Kidney (tissue), 14 donors: ENCODE measurements around the gene KRTCAP2. TPM values are rescaled to one million over a fixed set of nuclear protein-coding genes. Genes with fewer than 3 reads are reported as not detected.
"Not testable (repeated sequence)": the region's sequence is repeated elsewhere in the genome, so short reads cannot be mapped to it uniquely, and the experiment has no call there.

Source experiments
- DNase-seq, 5 donors: peaks; one replicate each; pipeline ENCODE4 v3.0.0-alpha.2; 2013 to 2020
- FAIRE-seq: peaks from 2 replicates; lab custom pipeline; 2012; peaks lifted over from hg19 to GRCh38; lab: Jason Lieb, UNC
- H3K27ac ChIP-seq, 2 donors: one replicate each; pipeline ENCODE4 v1.7.0; 2013; ENCODE audit warnings: low read depth in 2 of 2, low read length in 2 of 2, inconsistent platforms in 1 of 2
- H3K27me3 ChIP-seq: one replicate; pipeline ENCODE4 v1.7.1; 2013; ENCODE audit warnings: low read length, inconsistent platforms; ENCODE audit not compliant: control insufficient read depth, insufficient read depth
- H3K36me3 ChIP-seq, 3 donors: one replicate each; pipeline versions ENCODE4 v1.7.0 to v1.7.1; 2013; ENCODE audit warnings: low read length in 3 of 3, control low read depth in 1 of 3, inconsistent platforms in 1 of 3; ENCODE audit not compliant: insufficient read depth in 3 of 3, control insufficient read depth in 2 of 3
- H3K4me1 ChIP-seq, 3 donors: one replicate each; pipeline versions ENCODE4 v1.7.0 to v1.7.1; 2013; ENCODE audit warnings: low read length in 3 of 3, inconsistent platforms in 1 of 3, low read depth in 1 of 3; ENCODE audit not compliant: control insufficient read depth in 2 of 3, insufficient read depth in 2 of 3
- H3K4me3 ChIP-seq, 3 donors: one replicate each; pipeline versions ENCODE4 v1.7.0 to v1.8.1; 2013; ENCODE audit warnings: low read length in 3 of 3, control low read depth in 1 of 3, inconsistent platforms in 1 of 3
- H3K9ac ChIP-seq, 3 donors: one replicate each; pipeline versions ENCODE4 v1.7.0 to v1.7.1; 2013; ENCODE audit warnings: low read length in 3 of 3, control low read depth in 1 of 3, inconsistent platforms in 1 of 3
- H3K9me3 ChIP-seq, 3 donors: one replicate each; pipeline versions ENCODE4 v1.7.0 to v1.7.1; 2013; ENCODE audit warnings: low read length in 3 of 3, control low read depth in 1 of 3, inconsistent platforms in 1 of 3; ENCODE audit not compliant: control insufficient read depth in 2 of 3, insufficient read depth in 1 of 3
- CTCF ChIP-seq: IDR thresholded peaks from 3 replicates; pipeline ENCODE4 v1.5.1; 2012; ENCODE audit warnings: mild to moderate bottlenecking, moderate library complexity, borderline replicate concordance; ENCODE audit not compliant: insufficient read depth; ENCODE audit errors: extremely low read depth
- intact Hi-C: fragments of 100-400 bp; cut with DNase I; formaldehyde crosslinking; loops from one replicate; pipeline ENCODE4 v1.11.1; 2022
- polyA plus RNA-seq: library from polyadenylated mRNA; stranded (reverse); fragments of 350-450 nt; fragmentation: Illumina TruSeq; extraction: RNeasy Lipid Tissue Mini Kit (QIAGEN cat#74804); gene quantifications from one replicate; pipeline ENCODE4 v1.2.3, GENCODE V29; 2014; ENCODE audit warnings: low read depth, low replicate concordance; ENCODE audit not compliant: insufficient read depth
- total RNA-seq: library from RNA; stranded (reverse); fragmentation: NEBNext Ultra II Directional; extraction: Animal tissue kit (Norgen Biotek cat#: 25700); gene quantifications from one replicate; pipeline ENCODE4 v1.2.1, GENCODE V29; 2021
- donor health status: control.
- donor health status: control.
- donor health status: control.
- donor health status: control.
- donor health status: control.
- donor health status: DM: yes; HTN: yes; CAD: no.
- donor health status: Normal renal cell carcinoma (clear cell type).

The KRTCAP2 gene
- total and polyA plus RNA-seq, 2 donors from 2014 or later: 198 to 351 TPM

DNA sequence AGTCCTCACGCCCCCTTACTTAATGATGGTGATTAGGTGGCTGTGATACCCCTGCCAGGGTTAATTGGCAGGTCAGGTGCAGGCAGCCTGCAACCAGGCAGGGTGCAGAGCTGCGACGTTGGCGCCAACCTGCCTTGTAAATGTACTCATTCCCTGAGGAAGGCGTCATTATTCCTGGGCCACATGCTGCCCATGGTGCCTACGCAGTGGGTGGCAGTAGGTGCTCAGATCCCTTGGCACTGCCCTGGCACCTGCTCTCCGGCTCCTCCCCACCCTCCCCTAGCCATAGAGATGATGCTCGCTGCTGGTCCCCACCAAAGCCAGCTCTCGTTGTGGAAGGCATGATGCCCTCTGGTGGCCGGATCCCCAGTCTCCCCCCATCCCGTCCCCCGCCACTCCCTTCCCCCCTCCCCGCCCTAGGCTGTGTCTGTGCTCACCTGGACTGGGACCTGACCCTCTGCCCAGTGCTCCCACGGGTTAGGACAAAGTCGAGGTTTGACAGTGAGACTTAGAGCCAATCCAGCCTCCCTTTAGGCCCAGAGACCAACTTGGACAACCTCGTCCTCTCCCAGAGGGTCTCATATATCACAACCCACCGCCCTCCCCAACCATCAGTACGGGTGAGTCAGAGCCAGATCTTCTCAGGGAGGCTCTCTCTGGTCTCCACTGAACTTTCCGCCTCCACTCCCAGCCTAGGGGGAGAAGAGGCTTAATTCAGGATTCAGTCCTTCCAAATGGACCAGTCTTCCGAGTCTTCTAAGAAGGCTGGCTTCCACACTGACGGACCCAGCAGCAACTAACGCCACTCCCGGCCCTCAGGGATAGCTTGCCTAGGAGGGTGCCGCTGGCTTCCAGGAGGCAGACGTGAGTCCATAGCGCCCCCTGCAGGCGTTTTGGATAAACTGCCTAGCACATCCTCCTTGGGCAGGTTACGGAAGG, 5.7 kb downstream of the KRTCAP2 start:
- H3K36me3 ChIP-seq: peaks cover 4 to 15% (median 10%) of the 10 kb centered on the region in 3 donors
- H3K9ac ChIP-seq: no peak overlapping the region
- peak overlapping the region; percentile 2 to 47 for H3K27ac ChIP-seq
- peaks cover 0 to 14% (median 7%) of the 10 kb centered on the region in 3 donors for H3K4me1 ChIP-seq
- no peaks in the 10 kb centered on the region for H3K27me3 ChIP-seq
- FAIRE-seq: no peak
- peak; percentile 89 to 95 (median 93) for DNase-seq
- intact Hi-C loops: loop anchor here (5.0 kb wide), 1 partner anchor 75 kb away; no protein-coding TSS in a partner anchor
- H3K9me3 ChIP-seq: no peaks in the 10 kb centered on the region
- H3K4me3 ChIP-seq: no peak overlapping the region
- peak; percentile 92 for TF ChIP-seq CTCF

DNA sequence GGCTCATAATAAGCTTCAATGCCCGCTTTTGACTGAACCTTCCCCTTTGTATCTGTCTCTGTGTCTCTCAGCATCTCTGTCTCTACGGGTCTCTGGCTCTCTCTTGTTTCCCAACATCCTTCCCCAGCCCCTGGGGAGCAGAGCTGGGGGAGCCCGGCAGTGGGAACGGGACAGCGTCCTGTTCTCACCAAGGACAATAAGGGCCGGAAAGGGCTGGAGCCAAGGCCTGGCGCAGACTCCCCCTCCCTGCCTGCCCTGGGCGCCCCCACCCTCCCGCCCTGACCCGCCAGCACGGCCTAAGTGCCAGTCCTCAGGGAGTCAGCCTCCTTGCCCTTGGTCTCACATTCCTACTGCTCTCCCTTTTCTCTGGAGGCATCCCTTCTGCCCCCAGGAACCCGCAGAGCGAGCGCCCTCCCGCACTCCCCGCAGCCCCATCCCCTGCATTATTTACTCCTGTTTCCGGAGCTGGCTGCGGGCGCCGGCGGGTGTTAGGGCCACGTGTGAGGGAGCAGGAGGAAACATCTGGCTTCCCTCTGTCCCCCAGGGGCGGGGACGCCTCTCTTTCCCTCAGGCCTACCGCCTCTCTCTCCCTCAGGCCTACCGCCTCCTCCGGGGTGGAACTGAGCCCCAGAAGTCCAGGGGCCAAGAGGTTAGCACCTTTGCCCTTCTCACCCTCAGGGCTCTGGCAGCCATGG, 6.5 kb downstream of the KRTCAP2 start:
- Histone ChIP-seq H3K4me3 (no peak overlapping the region), H3K27me3 (no peaks in the 10 kb centered on the region), H3K27ac (peak overlapping the region; percentile 33 to 47), H3K9me3 (no peaks in the 10 kb centered on the region), H3K9ac (no peak overlapping the region), H3K36me3 (peaks cover 4 to 15% (median 10%) of the 10 kb centered on the region in 3 donors), H3K4me1 (peaks cover 0 to 9% (median 4%) of the 10 kb centered on the region in 3 donors)
- DNase-seq: peak; percentile 54 to 90 (median 81)
- intact Hi-C loops: loop anchor here (5.0 kb wide), 1 partner anchor 74 kb away; no protein-coding TSS in a partner anchor
- TF ChIP-seq CTCF: no peak
- FAIRE-seq: no peak

- Histone ChIP-seq H3K27me3 (no peaks in the 10 kb centered on the region), H3K27ac (peak overlapping the region in 1 of 2 donors; percentile 33), H3K36me3 (peaks cover 4 to 15% (median 10%) of the 10 kb centered on the region in 3 donors), H3K4me1 (peaks cover 0 to 9% (median 4%) of the 10 kb centered on the region in 3 donors), H3K4me3 (no peak overlapping the region), H3K9me3 (no peaks in the 10 kb centered on the region), H3K9ac (no peak overlapping the region)
- FAIRE-seq (no peak), DNase-seq (peak in 4 of 5 donors; percentile 68 to 78 (median 74))
- intact Hi-C loops: loop anchor here (5.0 kb wide), 1 partner anchor 74 kb away; no protein-coding TSS in a partner anchor
- no peak for TF ChIP-seq CTCF
Observed at GRCh38 chr1:155166051-155166470, 7.0 kb downstream of the KRTCAP2 start.

DNA sequence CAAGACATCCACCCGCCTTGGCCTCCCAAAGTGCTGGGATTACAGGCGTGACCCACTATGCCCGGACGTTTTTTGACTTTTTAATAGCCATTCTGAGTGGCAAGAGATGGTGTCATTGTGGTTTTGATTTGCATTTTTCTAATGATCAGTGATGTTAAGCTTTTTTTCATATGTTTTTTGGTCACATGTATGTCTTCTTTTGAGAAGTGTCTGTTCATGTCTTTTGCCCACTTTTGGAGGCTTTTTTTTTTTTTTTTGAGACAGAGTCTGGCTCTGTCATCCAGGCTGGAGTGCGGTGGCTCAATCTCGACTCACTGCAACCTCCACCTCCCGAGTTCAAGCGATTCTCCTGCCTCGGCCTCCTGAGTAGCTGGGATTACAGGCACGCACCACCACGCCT, 8.5 kb downstream of the KRTCAP2 start:
- H3K4me3 ChIP-seq, H3K27me3 ChIP-seq, H3K9me3 ChIP-seq, FAIRE-seq, H3K4me1 ChIP-seq, H3K27ac ChIP-seq, H3K9ac ChIP-seq: not testable (repeated sequence)
- H3K36me3 ChIP-seq: peaks cover 4 to 10% (median 8%) of the 10 kb centered on the region in 3 donors
- peak in 1 of 5 donors; percentile 5 for DNase-seq
- intact Hi-C loops: loop anchor here (5.0 kb wide), 1 partner anchor 72 kb away; no protein-coding TSS in a partner anchor

- intact Hi-C loops, H3K36me3 ChIP-seq, H3K9me3 ChIP-seq, FAIRE-seq, H3K4me1 ChIP-seq, DNase-seq, H3K27me3 ChIP-seq, H3K9ac ChIP-seq, H3K27ac ChIP-seq, H3K4me3 ChIP-seq: not testable (repeated sequence)
Observed at GRCh38 chr1:155163785-155164184, 9.3 kb downstream of the KRTCAP2 start.
